Esophagus mucosa (tissue), 1 donor: Measurements from ENCODE around the gene SRSF6. TPM values are rescaled to one million over a fixed set of nuclear protein-coding genes. Genes with fewer than 3 reads are reported as not detected.
"Not testable (repeated sequence)": the region's sequence is repeated elsewhere in the genome, so short reads cannot be mapped to it uniquely, and the experiment has no call there.

Experiments used
- ATAC-seq: fragments of 200-7000 bp; cut with Tn5 transposase; one replicate; pipeline ENCODE4 v1.9.1; 2020
- total RNA-seq: library from RNA; stranded (reverse); gene quantifications from one replicate; pipeline ENCODE4 v1.2.4, GENCODE V29; 2023
- donor health status: DM: yes; HTN: yes; CAD: no.

SRSF6 gene
- total RNA-seq, 1 donor from 2014 or later: 75.8 TPM

DNA sequence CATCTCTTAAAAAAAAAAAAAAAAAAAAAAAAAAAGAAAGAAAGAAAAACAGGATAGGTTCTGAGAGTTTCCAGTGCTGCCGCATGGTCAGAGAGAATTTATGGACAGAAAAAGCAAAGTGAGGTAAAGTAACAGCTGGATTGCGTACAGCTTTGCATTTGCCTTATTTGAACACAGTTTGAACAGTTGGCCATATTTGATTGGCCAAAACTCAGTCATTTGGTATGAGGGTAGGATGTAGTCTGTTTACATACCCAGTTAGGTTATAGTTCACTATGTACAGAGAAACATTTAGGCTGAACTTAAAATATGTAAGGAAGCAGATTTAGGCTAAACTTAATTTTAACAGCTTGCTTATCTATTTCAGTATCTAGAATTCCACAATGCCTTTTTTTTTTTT is 32.3 kb downstream of the SRSF6 start:
- no peak for ATAC-seq

DNA sequence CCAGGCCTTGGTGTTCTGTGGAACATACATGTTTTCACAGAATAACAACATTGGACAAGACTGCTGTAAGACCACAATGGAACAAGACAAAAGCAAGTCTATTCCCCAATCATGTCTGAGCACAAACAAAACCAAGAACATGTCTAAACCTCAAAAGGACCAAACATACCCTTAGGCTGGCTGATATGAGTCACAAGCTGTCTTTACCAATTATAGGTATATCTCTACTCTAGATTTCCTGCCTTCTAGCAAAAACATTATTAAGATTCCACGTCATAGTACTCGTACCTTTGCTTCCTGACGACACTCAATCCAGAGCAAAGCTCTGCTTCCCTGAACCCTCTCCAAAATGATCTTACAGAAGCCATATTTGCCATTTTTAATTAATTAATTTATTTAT is 34.4 kb downstream of the SRSF6 start:
- ATAC-seq: peak; percentile 91

DNA sequence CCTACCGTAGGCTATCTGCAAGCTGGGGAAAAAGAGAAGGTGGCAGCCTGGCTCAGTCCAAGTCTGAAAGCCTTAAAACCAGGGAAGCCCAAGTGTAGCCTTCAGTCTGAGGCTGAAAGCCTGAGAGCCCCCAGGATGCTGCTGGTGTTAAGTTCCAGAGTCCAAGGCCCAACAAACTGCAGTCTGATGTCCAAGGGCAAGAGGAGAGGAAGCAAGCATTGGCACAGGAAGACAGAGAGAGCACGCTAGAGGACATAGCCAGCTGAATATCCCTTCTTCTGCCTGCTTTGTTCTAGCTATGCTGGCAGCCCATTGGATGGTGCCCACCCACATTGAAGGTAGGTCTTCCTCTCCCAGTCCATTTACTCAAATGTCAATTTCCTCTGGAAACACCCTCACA is 37.7 kb downstream of the SRSF6 start:
- no peak for ATAC-seq

DNA sequence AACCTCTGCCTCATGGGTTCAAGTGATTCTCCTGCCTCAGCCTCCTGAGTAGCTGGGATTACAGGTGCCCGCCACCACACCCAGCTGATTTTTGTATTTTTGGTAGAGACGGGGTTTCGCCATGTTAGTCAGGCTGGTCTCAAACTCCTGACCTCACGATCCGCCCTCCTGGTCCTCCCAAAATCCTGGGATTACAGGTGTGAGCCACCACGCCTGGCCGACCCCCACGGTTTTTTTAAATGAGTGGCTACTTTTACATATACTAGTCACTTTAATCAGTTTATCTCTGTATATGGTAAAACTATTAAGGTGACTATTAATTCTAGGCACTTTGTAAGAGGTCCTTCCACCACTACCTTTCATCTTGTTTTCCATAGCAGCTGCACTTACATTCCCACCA is 44.3 kb downstream of the SRSF6 start:
- ATAC-seq: not testable (repeated sequence)

DNA sequence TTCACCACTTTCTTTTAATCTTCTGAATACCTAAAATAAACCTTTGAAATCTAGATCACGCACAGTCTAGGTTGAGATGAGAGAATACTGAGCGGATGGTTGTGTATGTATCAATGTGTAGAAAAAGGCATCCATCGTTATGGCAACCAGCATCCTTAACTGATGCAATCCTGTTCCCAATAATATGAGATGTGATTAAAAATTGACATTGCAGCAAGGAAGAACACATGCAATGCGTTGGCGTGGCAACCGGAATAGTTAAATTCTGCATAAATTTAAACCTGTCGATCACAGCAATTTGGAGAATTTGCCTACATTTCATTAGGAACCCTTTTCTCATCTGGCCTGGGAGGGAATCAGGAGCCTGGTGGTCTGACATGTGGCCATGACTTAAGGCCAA is 48.5 kb downstream of the SRSF6 start:
- no peak for ATAC-seq

DNA sequence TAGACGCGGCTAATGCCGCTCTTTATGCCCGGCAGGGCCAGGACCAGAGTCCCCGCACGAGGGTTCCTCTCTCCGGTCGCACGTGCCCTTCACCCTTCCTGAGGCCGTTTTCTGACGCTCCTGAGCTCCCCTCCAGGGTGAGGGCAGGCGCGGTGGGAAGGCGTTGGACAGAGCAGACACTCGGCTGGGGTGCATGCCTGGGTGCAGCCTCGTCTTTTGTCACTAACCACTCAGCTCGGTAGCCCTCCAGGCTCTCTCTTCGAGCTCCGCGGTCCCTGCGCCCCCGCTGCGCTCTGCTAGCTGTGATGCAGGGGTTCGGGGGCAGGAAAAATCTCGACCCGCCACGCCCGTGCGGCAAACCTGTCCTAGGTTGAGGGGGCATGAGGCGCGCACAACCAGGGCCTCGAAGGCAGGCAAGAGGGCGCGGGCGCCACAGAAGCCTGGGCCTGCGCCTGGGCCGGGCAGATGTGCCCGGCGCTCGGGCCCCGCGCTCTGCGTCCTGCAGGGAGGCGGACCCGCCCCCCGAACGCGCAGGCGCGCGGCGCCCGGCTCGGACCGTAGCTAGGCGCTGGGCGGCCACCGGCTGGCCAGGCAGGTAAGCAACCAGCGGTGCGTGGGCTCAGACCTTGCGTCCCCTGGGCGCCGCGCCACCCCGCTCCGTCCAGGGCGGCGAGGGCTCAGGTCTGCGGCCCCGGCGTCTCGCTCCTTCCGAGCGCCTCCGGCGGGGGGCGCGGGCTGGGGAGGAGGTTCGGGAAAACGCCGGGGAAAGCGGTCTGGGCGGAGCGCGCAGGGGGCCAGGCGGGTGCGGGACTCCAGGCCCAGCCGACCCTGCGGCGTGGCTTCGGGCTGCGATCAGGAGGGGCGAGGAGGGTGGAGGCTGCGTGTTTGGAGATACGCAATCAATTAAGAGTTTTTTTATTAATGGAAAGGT is 49.7 kb downstream of the SRSF6 start, which contains the start of gene L3MBTL1:
TSS of gene L3MBTL1 (plus strand) at position 548 of the 931 bp plus-strand sequence. CDS start 5,807 bp downstream, outside the sequence.
- peak; percentile 59 for ATAC-seq

DNA sequence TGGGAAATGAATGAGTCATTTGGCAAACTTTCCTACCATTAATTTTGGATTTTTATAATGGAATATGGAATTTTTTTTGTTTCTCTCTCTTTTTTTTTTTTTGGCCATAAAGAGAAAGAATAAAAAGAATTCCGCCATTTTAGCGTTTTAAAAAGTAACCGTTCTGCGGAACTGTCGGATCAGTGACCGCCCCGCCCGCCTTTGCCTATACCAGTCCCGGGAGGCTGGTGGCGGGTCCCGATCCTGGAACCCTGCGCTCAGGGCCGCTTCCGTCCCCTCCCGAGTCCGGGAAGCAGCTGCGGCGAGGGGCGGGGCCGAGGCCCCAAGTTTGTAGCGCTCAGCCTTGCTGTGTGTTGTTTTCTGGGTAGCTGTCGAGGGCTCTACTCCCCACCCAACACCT is 50.4 kb downstream of the SRSF6 start:
- ATAC-seq: peak; percentile 33

DNA sequence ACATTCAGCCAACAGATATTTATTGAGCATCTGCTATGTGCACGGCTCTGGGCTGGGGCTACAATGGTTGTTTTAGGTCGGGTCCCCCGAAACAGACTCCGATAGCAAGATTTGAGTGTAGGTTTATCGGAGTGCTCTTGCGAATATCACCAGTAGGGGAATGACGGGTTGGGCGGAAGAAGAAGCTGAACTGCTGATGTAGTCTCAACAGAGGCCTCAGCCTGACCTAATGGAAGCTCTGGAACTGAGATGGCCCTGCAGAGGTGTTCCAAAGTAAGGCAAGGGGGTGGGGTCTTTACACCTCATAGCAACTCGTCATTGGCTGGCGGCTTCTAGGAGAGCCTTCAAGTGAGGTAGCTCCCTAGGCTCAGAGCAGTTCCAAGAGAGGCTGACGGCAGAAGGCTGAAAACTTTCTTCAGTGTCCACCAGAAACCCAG is 50.9 kb downstream of the SRSF6 start:
- ATAC-seq: no peak

DNA sequence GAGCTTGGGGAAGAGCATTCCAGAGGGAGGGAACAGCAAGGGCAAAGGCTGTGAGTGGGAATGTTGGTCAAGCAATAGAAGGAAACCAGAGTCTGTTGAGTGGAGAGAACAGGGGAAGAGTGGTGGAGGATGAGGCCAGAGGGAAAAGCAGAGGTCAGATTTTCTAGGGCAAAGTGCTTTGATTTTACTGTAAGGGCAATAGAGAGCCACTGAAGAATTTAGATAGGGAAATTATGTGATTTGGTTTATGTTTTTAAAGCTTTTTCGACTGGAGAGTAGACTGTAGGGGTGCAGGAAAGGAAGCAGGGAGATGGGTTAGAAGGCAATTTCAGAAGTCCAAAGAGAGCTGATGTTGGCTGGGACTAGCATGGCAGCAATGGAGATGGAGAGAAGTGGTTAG is 54.2 kb downstream of the SRSF6 start:
- no peak for ATAC-seq

DNA sequence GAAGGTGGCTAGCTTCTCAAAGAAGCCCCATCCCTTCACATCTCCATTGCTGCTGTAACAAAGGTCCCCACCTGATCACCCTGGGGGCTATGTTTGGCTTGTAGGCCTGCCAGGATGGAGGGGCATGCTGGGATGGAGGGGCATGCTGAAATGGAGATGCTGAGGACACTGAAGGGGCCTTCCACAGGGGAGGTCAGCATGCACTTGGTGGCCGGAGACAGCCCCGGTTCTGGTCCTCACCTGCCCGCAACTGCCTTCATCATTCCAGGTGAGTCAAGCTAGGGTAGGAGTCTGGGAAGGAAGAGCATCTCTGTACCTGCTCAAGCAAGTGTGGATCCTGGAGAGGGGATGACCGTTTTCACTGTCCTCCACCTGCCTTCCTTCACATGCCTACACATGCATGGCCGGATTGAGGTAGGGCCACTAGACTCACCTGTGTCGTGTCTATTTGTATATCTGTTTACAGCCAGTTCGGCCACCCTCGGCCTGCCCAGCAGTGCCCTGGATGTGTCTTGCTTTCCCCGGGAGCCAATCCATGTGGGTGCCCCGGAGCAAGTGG is 55.8 kb downstream of the SRSF6 start:
- peak; percentile 2 for ATAC-seq

Other genes with a start within 250 kb of the SRSF6 start
- 4.9 TPM for gene L3MBTL1, start 49.8 kb downstream of the SRSF6 start, total RNA-seq
- 0.36 TPM for gene SGK2, start 101.1 kb downstream of the SRSF6 start, total RNA-seq
- gene IFT52, start 133.0 kb downstream of the SRSF6 start, total RNA-seq: 15.3 TPM
- 17.1 TPM for gene MYBL2, start 209.2 kb downstream of the SRSF6 start, total RNA-seq